GM23338 (cell line): ENCODE measurements around the gene DOCK2. TPM values are rescaled to one million over a fixed set of nuclear protein-coding genes. Genes with fewer than 3 reads are reported as not detected.

Experiments
- ATAC-seq: fragments of 200-7000 bp; cut with Tn5 transposase; 3 replicates; pipeline ENCODE4 v1.9.1; 2020
- DNase-seq: peaks from one replicate; pipeline ENCODE4 v3.0.0-alpha.2; 2015; ENCODE audit warnings: low spot score
- H2AFZ ChIP-seq: fragments of 200-600 bp; sonication (generic); 2 replicates; pipeline ENCODE4 v1.8.0; 2016; ENCODE audit warnings: antibody characterized with exemption, mild to moderate bottlenecking, moderate library complexity
- H3F3A ChIP-seq: fragments of 200-600 bp; sonication (generic); replicated peaks from 2 replicates; pipeline ENCODE4 v1.8.0; 2017; ENCODE audit warnings: antibody characterized with exemption, mixed run types, low read depth
- H3K27ac ChIP-seq: fragments of 200-600 bp; sonication (generic); 2 replicates; pipeline ENCODE4 v1.6.1; 2016; ENCODE audit warnings: low read depth
- H3K27me3 ChIP-seq: fragments of 200-600 bp; sonication (generic); 2 replicates; pipeline ENCODE4 v1.8.0; 2016; ENCODE audit warnings: mild to moderate bottlenecking, mixed run types, moderate library complexity; ENCODE audit not compliant: insufficient read depth
- H3K36me3 ChIP-seq: fragments of 200-600 bp; sonication (generic); 2 replicates; pipeline ENCODE4 v1.8.0; 2016; ENCODE audit warnings: mild to moderate bottlenecking; ENCODE audit not compliant: insufficient read depth
- H3K4me1 ChIP-seq: fragments of 200-600 bp; sonication (generic); 2 replicates; pipeline ENCODE4 v1.8.0; 2016; ENCODE audit warnings: mild to moderate bottlenecking, moderate library complexity; ENCODE audit not compliant: insufficient read depth
- H3K4me2 ChIP-seq: fragments of 200-600 bp; sonication (generic); 2 replicates; pipeline ENCODE4 v1.7.1; 2017; ENCODE audit warnings: mixed run types
- H3K4me3 ChIP-seq: fragments of 200-600 bp; sonication (generic); 2 replicates; pipeline ENCODE4 v1.6.1; 2016; ENCODE audit warnings: mixed run types
- H3K79me2 ChIP-seq: fragments of 200-600 bp; sonication (generic); replicated peaks from 2 replicates; pipeline ENCODE4 v1.8.0; 2017; ENCODE audit warnings: mild to moderate bottlenecking; ENCODE audit not compliant: insufficient read depth
- H3K9me2 ChIP-seq: fragments of 200-600 bp; sonication (generic); 2 replicates; pipeline ENCODE4 v1.8.0; 2017; ENCODE audit not compliant: insufficient read depth
- H4K20me1 ChIP-seq: fragments of 200-600 bp; sonication (generic); replicated peaks from 2 replicates; pipeline ENCODE4 v1.8.0; 2017; ENCODE audit warnings: mild to moderate bottlenecking; ENCODE audit not compliant: insufficient read depth
- H3K27ac Mint-ChIP-seq: 2 replicates; pipeline ENCODE4 v1.8.0; 2020; ENCODE audit warnings: inconsistent platforms, mild to moderate bottlenecking, moderate library complexity, mixed read lengths
- H3K27me3 Mint-ChIP-seq: 3 replicates; pipeline ENCODE4 v1.8.0; 2022; ENCODE audit warnings: low read depth, mild to moderate bottlenecking, moderate library complexity, mixed read lengths, inconsistent platforms; ENCODE audit not compliant: insufficient read depth, poor library complexity
- H3K36me3 Mint-ChIP-seq: 3 replicates; pipeline ENCODE4 v1.8.0; 2021; ENCODE audit warnings: low read depth, mild to moderate bottlenecking, inconsistent platforms, moderate library complexity, mixed read lengths
- H3K4me1 Mint-ChIP-seq: 3 replicates; pipeline ENCODE4 v1.8.0; 2020; ENCODE audit warnings: mild to moderate bottlenecking, inconsistent platforms, mixed read lengths
- H3K4me3 Mint-ChIP-seq: 3 replicates; pipeline ENCODE4 v1.8.0; 2021; ENCODE audit warnings: moderate library complexity, mild to moderate bottlenecking, inconsistent platforms, mixed read lengths
- H3K9me3 Mint-ChIP-seq: 3 replicates; pipeline ENCODE4 v1.8.0; 2020; ENCODE audit warnings: moderate library complexity, mild to moderate bottlenecking, inconsistent platforms, mixed read lengths
- CREB1 ChIP-seq: fragments of 250-450 bp; sonication (Bioruptor Pico); IDR thresholded peaks from 2 replicates; pipeline ENCODE4 v1.5.0; 2020; ENCODE audit warnings: low read depth, mild to moderate bottlenecking, moderate library complexity
- EZH2 ChIP-seq: fragments of 200-600 bp; sonication (generic); IDR thresholded peaks from one replicate; pipeline ENCODE4 v1.8.0; 2017; ENCODE audit warnings: antibody characterized with exemption, mild to moderate bottlenecking, low read depth; ENCODE audit not compliant: unreplicated experiment
- EZH2phosphoT487 ChIP-seq: fragments of 200-600 bp; sonication (generic); IDR thresholded peaks from one replicate; pipeline ENCODE4 v1.8.1; 2018; ENCODE audit warnings: antibody characterized with exemption; ENCODE audit not compliant: unreplicated experiment
- JUNB ChIP-seq: IDR thresholded peaks from one replicate; pipeline ENCODE4 v1.6.1; 2016; ENCODE audit warnings: antibody characterized with exemption; ENCODE audit not compliant: unreplicated experiment
- NANOG ChIP-seq: IDR thresholded peaks from 2 replicates; pipeline ENCODE4 v1.6.1; 2016; ENCODE audit warnings: antibody characterized with exemption, borderline replicate concordance
- POLR2AphosphoS5 ChIP-seq: IDR thresholded peaks from 2 replicates; pipeline ENCODE4 v1.6.1; 2016; ENCODE audit warnings: antibody characterized with exemption, low read depth
- STAT1 ChIP-seq: IDR thresholded peaks from one replicate; pipeline ENCODE4 v1.6.1; 2016; ENCODE audit warnings: antibody characterized with exemption; ENCODE audit not compliant: unreplicated experiment
- ZNF114 ChIP-seq: fragments of 250-450 bp; sonication (Bioruptor Pico); IDR thresholded peaks from 2 replicates; pipeline ENCODE4 v1.5.0; 2020; ENCODE audit warnings: mild to moderate bottlenecking, moderate library complexity
- ZNF331 ChIP-seq: fragments of 250-450 bp; sonication (Bioruptor Pico); IDR thresholded peaks from 2 replicates; pipeline ENCODE4 v1.5.0; 2020; ENCODE audit warnings: low read depth, mild to moderate bottlenecking, moderate library complexity
- polyA plus RNA-seq: library from polyadenylated mRNA; unstranded; fragments of >200 nt; fragmentation: Nextera tagmentation; extraction: Ambion mirVana; gene quantifications from 2 replicates; pipeline ENCODE4 v1.2.1, GENCODE V29; 2016
- total RNA-seq: library from RNA; depleted of rRNA; stranded (reverse); fragments of >200 nt; shearing (Covaris generic); gene quantifications from 2 replicates; pipeline ENCODE4 v1.2.3, GENCODE V29; 2014
- TF ChIP-seq, protein P1 (sequence below), 2 experiments: fragments of 200-600 bp in 1 of 2; sonication (generic) in 1 of 2; conservative IDR thresholded peaks; 2 replicates each; pipeline versions ENCODE4 v1.5.1 to v1.6.1; 2016 to 2017; ENCODE audit warnings: antibody characterized with exemption in 2 of 2, low read depth in 2 of 2, mild to moderate bottlenecking in 2 of 2, moderate library complexity in 1 of 2
- TF ChIP-seq, protein P2 (sequence below): IDR thresholded peaks from one replicate; pipeline ENCODE4 v1.6.1; 2018; ENCODE audit warnings: antibody characterized with exemption; ENCODE audit not compliant: unreplicated experiment
- TF ChIP-seq, protein P3 (sequence below): fragments of 250-450 bp; sonication (Bioruptor Pico); IDR thresholded peaks from 2 replicates; pipeline ENCODE4 v1.5.0; 2020; ENCODE audit warnings: mild to moderate bottlenecking, moderate library complexity
- TF ChIP-seq, protein P4 (sequence below): IDR thresholded peaks from 2 replicates; pipeline ENCODE4 v1.6.1; 2016; ENCODE audit warnings: antibody characterized with exemption

The DOCK2 gene
- total and polyA plus RNA-seq, 2 experiments from 2014 or later: 3.7 to 9.4 TPM

DNA sequence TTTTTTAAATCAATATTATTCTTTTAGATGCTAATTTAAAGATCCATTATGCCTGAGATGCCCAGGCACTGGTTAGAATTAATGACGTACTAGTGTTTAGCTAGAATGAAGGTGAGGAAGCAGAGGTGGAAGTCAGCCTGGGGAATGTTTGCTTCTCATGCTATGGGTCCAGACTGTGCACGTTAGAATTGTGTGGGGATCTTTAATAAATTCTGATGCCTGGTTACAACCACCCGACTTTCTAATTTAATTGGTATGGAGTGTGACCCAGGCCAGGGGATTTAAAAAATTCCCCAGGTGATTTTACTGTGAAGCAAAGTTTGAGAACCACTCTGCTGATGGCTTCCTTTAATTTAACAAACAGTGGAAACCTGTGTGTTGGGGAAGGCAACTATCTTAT lies 111.1 kb downstream of the DOCK2 start:
- Mint-ChIP-seq H3K9me3 (no peaks in the 10 kb centered on the region), H3K4me3 (no peak overlapping the region), H3K27ac (no peak overlapping the region), H3K36me3 (no peaks in the 10 kb centered on the region), H3K27me3 (peaks cover 3% of the 10 kb centered on the region), H3K4me1 (peaks cover 18% of the 10 kb centered on the region)
- Histone ChIP-seq H3K36me3 (no peaks in the 10 kb centered on the region), H4K20me1 (no peaks in the 10 kb centered on the region), H3K9me2 (no peaks in the 10 kb centered on the region), H2AFZ (no peak overlapping the region), H3K4me3 (no peak overlapping the region), H3F3A (no peaks in the 10 kb centered on the region), H3K4me1 (peaks cover 6% of the 10 kb centered on the region; the same call in 1 of the 2 replicates), H3K27ac (no peak overlapping the region), H3K79me2 (no peaks in the 10 kb centered on the region), H3K27me3 (no peaks in the 10 kb centered on the region), H3K4me2 (no peak overlapping the region)
- ATAC-seq (no peak), DNase-seq (no peak)
- TF ChIP-seq STAT1: no peak
- TF ChIP-seq, protein P1, sequence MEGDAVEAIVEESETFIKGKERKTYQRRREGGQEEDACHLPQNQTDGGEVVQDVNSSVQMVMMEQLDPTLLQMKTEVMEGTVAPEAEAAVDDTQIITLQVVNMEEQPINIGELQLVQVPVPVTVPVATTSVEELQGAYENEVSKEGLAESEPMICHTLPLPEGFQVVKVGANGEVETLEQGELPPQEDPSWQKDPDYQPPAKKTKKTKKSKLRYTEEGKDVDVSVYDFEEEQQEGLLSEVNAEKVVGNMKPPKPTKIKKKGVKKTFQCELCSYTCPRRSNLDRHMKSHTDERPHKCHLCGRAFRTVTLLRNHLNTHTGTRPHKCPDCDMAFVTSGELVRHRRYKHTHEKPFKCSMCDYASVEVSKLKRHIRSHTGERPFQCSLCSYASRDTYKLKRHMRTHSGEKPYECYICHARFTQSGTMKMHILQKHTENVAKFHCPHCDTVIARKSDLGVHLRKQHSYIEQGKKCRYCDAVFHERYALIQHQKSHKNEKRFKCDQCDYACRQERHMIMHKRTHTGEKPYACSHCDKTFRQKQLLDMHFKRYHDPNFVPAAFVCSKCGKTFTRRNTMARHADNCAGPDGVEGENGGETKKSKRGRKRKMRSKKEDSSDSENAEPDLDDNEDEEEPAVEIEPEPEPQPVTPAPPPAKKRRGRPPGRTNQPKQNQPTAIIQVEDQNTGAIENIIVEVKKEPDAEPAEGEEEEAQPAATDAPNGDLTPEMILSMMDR (conservative IDR thresholded peaks at IDR 0.05; ENCODE audit: low read depth in 2 of 2): no peak
- TF ChIP-seq, protein P2, sequence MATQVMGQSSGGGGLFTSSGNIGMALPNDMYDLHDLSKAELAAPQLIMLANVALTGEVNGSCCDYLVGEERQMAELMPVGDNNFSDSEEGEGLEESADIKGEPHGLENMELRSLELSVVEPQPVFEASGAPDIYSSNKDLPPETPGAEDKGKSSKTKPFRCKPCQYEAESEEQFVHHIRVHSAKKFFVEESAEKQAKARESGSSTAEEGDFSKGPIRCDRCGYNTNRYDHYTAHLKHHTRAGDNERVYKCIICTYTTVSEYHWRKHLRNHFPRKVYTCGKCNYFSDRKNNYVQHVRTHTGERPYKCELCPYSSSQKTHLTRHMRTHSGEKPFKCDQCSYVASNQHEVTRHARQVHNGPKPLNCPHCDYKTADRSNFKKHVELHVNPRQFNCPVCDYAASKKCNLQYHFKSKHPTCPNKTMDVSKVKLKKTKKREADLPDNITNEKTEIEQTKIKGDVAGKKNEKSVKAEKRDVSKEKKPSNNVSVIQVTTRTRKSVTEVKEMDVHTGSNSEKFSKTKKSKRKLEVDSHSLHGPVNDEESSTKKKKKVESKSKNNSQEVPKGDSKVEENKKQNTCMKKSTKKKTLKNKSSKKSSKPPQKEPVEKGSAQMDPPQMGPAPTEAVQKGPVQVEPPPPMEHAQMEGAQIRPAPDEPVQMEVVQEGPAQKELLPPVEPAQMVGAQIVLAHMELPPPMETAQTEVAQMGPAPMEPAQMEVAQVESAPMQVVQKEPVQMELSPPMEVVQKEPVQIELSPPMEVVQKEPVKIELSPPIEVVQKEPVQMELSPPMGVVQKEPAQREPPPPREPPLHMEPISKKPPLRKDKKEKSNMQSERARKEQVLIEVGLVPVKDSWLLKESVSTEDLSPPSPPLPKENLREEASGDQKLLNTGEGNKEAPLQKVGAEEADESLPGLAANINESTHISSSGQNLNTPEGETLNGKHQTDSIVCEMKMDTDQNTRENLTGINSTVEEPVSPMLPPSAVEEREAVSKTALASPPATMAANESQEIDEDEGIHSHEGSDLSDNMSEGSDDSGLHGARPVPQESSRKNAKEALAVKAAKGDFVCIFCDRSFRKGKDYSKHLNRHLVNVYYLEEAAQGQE: no peak
- TF ChIP-seq JUNB: no peak
- TF ChIP-seq ZNF331 (CRISPR knock-in tag): no peak
- TF ChIP-seq CREB1 (CRISPR knock-in tag): no peak
- TF ChIP-seq, protein P3, sequence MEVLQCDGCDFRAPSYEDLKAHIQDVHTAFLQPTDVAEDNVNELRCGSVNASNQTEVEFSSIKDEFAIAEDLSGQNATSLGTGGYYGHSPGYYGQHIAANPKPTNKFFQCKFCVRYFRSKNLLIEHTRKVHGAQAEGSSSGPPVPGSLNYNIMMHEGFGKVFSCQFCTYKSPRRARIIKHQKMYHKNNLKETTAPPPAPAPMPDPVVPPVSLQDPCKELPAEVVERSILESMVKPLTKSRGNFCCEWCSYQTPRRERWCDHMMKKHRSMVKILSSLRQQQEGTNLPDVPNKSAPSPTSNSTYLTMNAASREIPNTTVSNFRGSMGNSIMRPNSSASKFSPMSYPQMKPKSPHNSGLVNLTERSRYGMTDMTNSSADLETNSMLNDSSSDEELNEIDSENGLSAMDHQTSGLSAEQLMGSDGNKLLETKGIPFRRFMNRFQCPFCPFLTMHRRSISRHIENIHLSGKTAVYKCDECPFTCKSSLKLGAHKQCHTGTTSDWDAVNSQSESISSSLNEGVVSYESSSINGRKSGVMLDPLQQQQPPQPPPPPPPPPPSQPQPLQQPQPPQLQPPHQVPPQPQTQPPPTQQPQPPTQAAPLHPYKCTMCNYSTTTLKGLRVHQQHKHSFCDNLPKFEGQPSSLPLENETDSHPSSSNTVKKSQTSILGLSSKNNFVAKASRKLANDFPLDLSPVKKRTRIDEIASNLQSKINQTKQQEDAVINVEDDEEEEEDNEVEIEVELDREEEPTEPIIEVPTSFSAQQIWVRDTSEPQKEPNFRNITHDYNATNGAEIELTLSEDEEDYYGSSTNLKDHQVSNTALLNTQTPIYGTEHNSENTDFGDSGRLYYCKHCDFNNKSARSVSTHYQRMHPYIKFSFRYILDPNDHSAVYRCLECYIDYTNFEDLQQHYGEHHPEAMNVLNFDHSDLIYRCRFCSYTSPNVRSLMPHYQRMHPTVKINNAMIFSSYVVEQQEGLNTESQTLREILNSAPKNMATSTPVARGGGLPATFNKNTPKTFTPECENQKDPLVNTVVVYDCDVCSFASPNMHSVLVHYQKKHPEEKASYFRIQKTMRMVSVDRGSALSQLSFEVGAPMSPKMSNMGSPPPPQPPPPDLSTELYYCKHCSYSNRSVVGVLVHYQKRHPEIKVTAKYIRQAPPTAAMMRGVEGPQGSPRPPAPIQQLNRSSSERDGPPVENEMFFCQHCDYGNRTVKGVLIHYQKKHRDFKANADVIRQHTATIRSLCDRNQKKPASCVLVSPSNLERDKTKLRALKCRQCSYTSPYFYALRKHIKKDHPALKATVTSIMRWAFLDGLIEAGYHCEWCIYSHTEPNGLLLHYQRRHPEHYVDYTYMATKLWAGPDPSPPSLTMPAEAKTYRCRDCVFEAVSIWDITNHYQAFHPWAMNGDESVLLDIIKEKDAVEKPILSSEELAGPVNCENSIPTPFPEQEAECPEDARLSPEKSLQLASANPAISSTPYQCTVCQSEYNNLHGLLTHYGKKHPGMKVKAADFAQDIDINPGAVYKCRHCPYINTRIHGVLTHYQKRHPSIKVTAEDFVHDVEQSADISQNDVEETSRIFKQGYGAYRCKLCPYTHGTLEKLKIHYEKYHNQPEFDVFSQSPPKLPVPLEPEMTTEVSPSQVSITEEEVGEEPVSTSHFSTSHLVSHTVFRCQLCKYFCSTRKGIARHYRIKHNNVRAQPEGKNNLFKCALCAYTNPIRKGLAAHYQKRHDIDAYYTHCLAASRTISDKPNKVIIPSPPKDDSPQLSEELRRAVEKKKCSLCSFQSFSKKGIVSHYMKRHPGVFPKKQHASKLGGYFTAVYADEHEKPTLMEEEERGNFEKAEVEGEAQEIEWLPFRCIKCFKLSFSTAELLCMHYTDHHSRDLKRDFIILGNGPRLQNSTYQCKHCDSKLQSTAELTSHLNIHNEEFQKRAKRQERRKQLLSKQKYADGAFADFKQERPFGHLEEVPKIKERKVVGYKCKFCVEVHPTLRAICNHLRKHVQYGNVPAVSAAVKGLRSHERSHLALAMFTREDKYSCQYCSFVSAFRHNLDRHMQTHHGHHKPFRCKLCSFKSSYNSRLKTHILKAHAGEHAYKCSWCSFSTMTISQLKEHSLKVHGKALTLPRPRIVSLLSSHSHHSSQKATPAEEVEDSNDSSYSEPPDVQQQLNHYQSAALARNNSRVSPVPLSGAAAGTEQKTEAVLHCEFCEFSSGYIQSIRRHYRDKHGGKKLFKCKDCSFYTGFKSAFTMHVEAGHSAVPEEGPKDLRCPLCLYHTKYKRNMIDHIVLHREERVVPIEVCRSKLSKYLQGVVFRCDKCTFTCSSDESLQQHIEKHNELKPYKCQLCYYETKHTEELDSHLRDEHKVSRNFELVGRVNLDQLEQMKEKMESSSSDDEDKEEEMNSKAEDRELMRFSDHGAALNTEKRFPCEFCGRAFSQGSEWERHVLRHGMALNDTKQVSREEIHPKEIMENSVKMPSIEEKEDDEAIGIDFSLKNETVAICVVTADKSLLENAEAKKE (CRISPR knock-in tag): no peak
- TF ChIP-seq EZH2: no peak
- TF ChIP-seq POLR2AphosphoS5: no peak
- no peak for TF ChIP-seq ZNF114 (CRISPR knock-in tag)
- TF ChIP-seq, protein P4, sequence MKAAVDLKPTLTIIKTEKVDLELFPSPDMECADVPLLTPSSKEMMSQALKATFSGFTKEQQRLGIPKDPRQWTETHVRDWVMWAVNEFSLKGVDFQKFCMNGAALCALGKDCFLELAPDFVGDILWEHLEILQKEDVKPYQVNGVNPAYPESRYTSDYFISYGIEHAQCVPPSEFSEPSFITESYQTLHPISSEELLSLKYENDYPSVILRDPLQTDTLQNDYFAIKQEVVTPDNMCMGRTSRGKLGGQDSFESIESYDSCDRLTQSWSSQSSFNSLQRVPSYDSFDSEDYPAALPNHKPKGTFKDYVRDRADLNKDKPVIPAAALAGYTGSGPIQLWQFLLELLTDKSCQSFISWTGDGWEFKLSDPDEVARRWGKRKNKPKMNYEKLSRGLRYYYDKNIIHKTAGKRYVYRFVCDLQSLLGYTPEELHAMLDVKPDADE: no peak
- no peak for TF ChIP-seq EZH2phosphoT487
- TF ChIP-seq NANOG: no peak
